Ureter (tissue), 1 donor: ENCODE measurements around the gene GBF1. TPM values are rescaled to one million over a fixed set of nuclear protein-coding genes. Genes with fewer than 3 reads are reported as not detected.
"Not testable (repeated sequence)": the region's sequence is repeated elsewhere in the genome, so short reads cannot be mapped to it uniquely, and the experiment has no call there.

ENCODE experiments used
- DNase-seq: peaks from one replicate; pipeline ENCODE4 v3.0.0-alpha.2; 2020; ENCODE audit warnings: low spot score
- total RNA-seq: library from RNA; stranded (reverse); gene quantifications from one replicate; pipeline ENCODE4 v1.2.4, GENCODE V29; 2023
- donor health status: DM: yes; HTN: yes; CAD: no.

The GBF1 gene
- total RNA-seq, 1 donor from 2014 or later, result 64.4 TPM

DNA sequence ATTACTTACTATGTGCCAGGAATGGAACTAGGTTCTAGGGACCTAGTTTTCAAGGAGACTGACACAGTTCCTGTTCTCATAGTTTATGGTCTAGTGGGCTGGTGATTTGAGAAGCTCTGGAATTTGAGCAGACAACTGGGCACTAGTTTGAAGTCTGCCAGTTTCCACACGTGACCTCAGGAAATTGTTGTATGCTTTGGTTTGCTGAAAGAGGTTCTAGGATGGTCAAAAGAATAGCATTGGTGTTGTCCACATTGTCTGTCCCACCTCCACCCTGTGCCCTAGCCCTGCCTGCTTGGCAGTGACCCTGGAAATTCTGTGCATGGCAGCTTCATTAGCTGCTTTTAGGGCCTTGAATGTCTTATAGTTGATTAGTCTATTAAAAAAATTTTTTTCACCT is 28.7 kb downstream of the GBF1 start:
- no peak for DNase-seq

DNA sequence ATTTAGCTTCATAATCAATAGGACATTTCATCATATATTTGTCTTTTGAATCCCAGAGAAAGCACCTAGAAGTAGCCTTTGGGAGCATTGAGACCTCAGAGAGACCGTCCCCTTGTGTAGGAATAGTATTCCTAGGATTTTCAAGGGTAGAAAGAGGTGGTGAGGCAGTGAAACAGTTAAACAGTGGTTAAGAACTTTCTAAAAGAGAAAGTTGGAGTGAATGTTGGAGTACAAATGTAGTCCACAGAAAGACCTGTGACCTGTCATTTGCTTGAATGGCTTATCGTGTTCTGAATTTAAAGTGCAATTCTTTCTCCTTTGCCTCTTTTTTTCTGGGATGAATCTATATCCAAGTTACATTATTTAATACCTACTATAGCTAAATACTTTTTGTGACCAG is 30.0 kb downstream of the GBF1 start:
- no peak for DNase-seq

GRCh38 chr10:102279104-102279503 is 33.8 kb downstream of the GBF1 start:
- no peak for DNase-seq

GRCh38 chr10:102280397-102281101 is 35.2 kb downstream of the GBF1 start:
- DNase-seq, result no peak

DNA sequence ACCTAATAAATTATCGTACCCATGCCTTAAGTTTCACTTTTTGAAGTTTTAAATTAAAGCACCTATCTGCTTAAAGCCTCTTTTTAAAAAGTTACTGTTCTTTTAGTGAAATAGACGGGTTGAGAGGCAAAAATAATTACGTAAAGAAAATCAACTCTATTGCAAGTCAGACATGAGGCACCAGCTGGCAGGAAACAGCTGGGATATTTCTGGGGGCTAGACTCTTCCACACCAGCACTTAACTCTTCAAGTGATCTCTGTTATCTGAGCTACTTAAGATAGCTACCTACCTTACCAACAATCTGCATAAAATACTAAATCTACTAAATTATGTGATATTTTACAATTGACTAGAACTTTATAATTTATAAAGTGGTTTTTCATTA is 35.8 kb downstream of the GBF1 start:
- no peak for DNase-seq

GRCh38 chr10:102283488-102283887 is 38.2 kb downstream of the GBF1 start:
- DNase-seq, result no peak

DNA sequence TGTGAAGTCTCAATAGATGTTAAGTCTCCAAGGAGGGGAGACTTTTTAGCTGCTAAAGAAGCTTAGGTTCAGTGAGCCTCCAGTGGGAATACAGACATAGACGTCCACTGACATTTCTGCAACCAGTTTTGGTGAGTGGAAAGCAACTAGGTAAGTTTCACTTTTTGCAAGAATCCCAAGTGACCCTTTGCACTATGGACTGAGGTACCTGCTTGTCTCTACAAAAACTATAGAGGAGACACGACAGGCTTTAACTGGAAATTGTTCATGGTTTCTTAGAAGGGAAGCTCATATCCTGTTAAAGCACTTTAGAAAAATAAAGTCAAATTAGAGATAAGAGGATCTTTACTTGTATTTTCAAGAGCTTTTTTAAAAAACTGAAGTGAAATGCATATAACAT is 38.6 kb downstream of the GBF1 start:
- no peak for DNase-seq

GRCh38 chr10:102284531-102284930 is 39.2 kb downstream of the GBF1 start:
- no peak for DNase-seq

- no peak for DNase-seq
Observed at GRCh38 chr10:102285133-102285532, 39.8 kb downstream of the GBF1 start.

DNA sequence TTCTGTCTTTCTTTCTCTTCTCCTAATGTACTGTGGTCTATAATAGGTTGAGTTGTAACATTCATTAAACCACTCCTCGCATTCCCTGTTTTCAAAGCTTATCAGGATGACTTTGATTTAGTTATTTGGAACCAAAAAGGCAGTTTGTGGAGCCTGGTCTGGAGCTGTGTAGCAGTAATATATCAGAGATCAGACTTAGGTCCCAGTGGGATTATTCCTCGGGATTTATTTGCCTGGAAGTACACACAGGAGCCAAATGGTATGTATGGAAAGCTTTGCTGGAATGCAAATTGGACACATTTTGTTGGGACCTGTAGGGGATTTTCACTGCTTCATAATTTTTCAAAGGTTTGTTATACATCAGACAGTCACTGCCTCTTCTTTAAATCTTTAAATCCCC is 40.9 kb downstream of the GBF1 start:
- DNase-seq, result no peak

GRCh38 chr10:102287538-102287937 is 42.2 kb downstream of the GBF1 start:
- DNase-seq, result no peak

DNA sequence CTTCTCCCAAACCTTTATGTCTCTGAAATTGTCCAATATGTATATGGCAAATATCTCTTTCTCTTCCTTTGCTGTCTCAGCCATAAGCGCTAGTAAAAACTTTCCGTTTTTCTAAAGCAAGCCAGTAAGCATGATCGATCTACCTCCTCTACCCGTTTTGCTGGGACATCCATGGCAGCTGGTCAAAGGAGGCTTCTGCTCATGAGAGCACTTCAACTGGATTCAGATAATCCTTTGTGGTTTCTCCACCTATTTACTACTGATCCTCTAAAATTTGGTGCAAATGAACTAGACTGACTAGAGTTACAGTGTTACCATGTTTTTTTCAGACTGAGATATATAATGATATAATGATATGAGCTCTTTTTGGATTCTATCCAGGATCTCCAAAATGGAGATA is 42.7 kb downstream of the GBF1 start:
- no peak for DNase-seq

DNA sequence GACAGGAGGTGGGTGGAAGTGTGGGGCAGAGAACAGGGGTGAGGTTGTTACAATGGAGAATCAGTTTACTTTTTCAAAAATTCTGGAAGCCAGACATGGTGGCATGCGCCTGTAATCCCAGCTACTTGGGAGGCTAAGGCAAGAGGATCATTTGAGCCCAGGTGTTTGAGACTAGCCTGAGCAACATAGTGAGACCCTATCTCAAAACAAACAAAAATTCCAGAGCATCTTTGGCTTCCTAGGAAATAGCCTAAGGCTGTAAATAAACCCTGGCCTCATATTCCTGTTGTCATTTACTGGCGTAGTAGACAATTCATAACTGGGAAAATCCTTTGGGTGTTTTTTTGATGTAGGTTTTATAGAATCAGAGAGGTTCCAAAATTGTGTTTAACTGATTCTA is 44.0 kb downstream of the GBF1 start:
- no peak for DNase-seq

DNA sequence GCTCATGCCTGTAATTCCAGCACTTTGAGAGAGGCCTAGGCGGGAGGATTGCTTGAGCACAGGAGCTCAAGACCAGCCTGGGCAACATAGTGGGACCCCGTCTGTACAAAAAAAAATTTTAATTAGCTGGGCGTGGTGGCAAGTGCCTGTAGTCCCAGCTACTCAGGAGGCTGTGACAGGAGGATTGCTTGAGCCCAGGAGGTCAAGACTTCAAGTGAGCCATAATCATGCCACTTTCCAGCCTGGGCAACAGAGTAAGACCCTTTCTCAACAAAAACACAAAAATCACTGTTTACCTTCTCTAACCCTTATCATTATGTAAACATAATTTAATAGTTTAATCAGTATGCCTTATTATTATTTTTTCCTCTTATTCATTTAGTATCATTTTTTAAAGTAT is 44.5 kb downstream of the GBF1 start:
- DNase-seq, result no peak

DNA sequence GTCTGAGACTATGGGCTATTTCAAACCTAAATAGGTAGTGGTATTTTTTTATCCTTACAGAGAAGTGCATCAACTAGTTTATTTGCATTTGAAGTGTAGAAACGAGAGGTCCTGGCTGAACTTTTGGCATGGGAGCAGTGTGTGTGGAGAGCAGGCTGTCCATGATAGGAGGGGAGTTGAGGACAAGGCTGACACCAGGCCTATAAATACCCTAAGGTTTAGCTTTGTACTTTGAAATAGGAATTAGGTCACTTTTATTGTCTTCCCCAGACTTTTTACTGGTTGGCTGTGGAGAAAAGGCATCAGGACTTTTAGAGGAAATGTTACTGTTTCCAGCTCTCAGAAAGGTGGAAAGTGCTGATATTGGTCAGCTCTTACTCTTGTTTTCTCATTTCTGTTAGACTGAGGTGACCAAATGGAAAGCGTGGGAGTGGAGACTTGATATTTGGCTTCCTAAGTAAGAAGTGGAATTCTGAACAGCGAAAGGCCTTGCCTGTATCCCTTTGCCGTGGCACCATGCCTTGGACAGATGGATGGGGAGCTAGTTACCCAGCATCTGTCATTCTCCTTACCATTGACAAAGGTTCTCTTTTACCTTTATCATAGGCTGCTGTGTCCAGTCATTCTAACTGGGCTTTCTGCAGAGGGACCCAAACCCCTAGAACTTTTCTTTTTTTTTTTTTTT is 46.0 kb downstream of the GBF1 start:
- no peak for DNase-seq

- no peak for DNase-seq
Observed at GRCh38 chr10:102297101-102297500, 51.8 kb downstream of the GBF1 start.

- no peak for DNase-seq
Observed at GRCh38 chr10:102298899-102299298, 53.6 kb downstream of the GBF1 start.

GRCh38 chr10:102299873-102300272 is 54.5 kb downstream of the GBF1 start:
- DNase-seq, result no peak

- DNase-seq, result no peak
Observed at GRCh38 chr10:102300278-102300843, 55.0 kb downstream of the GBF1 start.

GRCh38 chr10:102300912-102301311 is 55.6 kb downstream of the GBF1 start:
- not testable (repeated sequence) for DNase-seq

- DNase-seq, result not testable (repeated sequence)
Observed at GRCh38 chr10:102301332-102301731, 56.0 kb downstream of the GBF1 start.

- no peak for DNase-seq
Observed at GRCh38 chr10:102302611-102303010, 57.3 kb downstream of the GBF1 start.

GRCh38 chr10:102306006-102306405 is 60.7 kb downstream of the GBF1 start:
- no peak for DNase-seq
